ENCODE data around the gene ATP2A1.

DNA sequence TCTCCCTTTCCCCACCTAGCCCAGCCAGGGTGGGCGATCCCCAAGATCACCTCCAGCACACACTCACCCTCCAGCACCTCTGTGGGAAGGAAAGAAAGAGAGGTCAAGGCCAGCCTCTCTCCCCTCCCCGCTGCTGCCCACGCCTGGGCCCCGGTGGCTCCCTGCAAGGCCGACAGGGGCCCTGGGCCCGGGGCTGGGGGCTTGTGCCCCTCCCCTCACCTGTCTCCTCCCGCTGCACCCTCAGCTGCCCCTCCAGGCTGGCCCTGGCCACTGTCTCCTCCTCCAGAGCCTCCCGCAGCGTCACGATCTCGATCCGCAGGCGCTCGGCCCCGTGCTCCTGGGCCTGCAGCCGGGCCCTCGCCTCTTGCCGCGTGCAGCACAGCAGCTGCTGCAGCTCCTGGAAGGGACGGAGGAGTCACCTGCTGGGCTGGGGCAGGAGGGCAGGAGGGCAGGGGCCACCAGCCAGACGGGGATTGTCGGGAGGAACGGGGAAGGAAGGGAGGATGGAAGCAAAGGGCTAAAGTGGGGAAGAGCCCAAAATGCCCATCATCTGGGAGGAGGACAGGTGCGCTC, 27.6 kb downstream of the ATP2A1 start:
- TF ChIP-seq POLR2A (IDR thresholded peaks at IDR 0.05): no peak
- TF ChIP-seq, protein P1, sequence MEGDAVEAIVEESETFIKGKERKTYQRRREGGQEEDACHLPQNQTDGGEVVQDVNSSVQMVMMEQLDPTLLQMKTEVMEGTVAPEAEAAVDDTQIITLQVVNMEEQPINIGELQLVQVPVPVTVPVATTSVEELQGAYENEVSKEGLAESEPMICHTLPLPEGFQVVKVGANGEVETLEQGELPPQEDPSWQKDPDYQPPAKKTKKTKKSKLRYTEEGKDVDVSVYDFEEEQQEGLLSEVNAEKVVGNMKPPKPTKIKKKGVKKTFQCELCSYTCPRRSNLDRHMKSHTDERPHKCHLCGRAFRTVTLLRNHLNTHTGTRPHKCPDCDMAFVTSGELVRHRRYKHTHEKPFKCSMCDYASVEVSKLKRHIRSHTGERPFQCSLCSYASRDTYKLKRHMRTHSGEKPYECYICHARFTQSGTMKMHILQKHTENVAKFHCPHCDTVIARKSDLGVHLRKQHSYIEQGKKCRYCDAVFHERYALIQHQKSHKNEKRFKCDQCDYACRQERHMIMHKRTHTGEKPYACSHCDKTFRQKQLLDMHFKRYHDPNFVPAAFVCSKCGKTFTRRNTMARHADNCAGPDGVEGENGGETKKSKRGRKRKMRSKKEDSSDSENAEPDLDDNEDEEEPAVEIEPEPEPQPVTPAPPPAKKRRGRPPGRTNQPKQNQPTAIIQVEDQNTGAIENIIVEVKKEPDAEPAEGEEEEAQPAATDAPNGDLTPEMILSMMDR (IDR thresholded peaks at IDR 0.05): no peak

Data from vagina (tissue), 2 donors.